ENCODE measurements around the gene PAN2.
"Not testable (repeated sequence)": the region's sequence is repeated elsewhere in the genome, so short reads cannot be mapped to it uniquely, and the experiment has no call there.

Gene PAN2

GRCh38 chr12:56333679-56334489, at the start of gene PAN2:
Gene PAN2, minus strand, starts transcription at chr12:56334000. Its CDS starts 906 bp downstream, at chr12:56333094.
- DNase-seq = peak; percentile 100

GRCh38 chr12:56382611-56383010, 48.8 kb upstream of the PAN2 start:
- no peak for DNase-seq

DNA sequence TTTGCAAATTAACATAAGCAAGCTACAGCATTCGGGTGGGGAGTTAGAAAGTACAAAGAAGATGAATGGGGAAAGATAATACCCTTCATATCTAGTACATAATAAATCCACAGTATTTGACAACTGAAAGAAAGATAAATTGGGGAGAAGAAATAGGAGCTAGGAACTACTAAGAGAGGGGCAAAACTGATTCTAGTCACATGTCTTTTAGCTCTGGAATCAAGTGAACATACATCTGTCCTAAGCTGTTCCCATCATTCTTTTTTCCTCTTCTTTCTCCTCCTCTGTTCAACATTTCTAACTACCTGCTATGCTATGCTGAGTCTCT, 44.2 kb upstream of the PAN2 start:
- no peak for DNase-seq

DNA sequence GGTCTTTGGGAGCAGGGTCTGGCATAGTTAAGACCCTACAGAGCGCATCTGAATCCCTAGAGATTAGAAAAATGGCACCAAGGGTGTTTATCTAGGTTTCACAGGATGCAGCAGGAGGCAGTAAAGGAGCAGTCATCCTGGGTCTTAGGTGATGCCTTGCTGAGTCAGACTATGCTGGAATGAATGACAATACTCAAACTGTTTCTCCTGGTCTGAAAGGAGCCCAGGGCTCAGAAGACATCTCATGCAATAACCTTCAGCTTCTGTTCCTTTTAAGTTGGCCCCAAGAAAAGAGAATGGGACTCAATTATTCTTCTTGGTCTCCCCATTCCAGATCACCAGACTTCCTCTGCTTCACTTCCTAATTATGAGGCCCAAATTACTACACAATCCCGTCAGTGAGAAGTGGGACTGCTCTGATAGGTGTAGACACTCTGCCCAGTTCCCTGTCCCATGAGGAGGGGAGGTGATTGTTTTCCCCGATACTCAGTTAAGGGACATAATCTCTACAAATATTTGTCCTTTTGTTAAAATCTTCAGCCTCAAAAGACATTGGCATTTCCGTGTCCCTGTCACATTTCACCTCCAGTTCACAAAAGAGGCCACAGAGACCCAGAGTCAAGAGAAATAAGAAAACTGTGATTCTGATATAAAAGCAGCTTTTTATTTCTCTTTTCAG, 43.6 kb upstream of the PAN2 start:
- peak; percentile 48 for DNase-seq

GRCh38 chr12:56375598-56376434, 42.0 kb upstream of the PAN2 start:
- no peak for DNase-seq

DNA sequence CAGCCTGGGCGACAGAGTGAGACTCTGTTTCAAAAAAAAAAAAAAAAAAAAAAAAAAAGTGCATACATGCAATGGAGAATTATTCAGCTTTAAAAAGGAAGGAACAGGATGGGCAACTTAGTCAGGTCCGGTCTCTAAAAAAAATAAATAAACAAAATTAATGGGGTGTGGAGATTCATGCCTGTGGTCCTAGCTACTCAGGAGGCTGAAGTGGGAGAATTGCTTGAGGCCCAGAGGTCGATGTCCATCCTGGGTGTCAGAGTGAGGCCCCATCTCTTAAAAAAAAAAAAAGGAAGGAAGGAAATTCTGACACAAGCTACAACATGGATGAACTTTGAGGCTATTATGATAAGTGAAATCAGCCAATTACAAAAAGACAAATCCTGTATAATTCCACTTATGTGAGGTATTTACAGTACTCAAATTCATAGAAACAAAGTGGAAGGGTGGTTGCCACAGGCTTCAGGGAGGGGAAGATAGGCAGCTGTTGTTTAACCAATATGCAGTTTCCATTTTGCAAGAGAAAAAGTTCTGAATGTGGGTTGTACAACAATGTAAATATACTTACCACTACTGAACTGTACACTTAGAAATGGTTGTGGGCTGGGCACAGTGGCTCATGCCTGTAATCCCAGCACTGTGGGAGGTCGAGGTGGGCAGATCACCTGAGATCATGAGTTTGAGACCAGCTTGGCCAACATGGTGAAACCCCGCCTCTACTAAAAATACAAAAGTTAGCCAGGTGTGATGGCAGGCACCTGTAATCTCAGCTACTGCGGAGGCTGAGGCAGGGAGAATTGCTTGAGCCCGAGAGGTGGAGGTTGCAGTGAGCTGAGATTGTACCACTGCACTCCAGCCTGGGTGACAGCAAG, 41.2 kb upstream of the PAN2 start:
- DNase-seq = no peak

GRCh38 chr12:56373515-56373914, 39.7 kb upstream of the PAN2 start:
- no peak for DNase-seq

DNA sequence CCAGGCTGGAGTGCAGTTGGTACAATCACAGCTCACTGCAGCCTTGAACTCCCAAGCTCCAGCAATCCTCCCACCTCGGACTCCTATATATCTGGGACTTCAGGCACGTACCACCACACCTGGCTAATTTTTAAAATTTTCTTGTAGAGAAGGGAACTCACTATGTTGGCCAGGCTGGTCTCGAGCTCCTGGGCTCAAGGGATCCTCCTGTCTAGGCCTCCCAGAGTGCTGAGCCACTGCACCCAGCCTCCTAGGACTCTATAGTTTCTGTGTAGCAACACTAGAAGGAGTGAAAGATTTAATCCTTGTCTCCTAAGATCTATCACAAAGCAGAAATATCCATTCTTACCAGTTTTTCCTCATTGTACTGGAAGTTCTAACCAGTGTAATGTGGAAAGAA, 33.1 kb upstream of the PAN2 start:
- no peak for DNase-seq

- no peak for DNase-seq
These were observed 28.6 kb upstream of the PAN2 start, which contains the start of gene APOF for GRCh38 chr12:56362130-56363059. Gene APOF, minus strand, starts transcription at chr12:56362857. Its CDS starts 112 bp downstream, at chr12:56362745.

DNA sequence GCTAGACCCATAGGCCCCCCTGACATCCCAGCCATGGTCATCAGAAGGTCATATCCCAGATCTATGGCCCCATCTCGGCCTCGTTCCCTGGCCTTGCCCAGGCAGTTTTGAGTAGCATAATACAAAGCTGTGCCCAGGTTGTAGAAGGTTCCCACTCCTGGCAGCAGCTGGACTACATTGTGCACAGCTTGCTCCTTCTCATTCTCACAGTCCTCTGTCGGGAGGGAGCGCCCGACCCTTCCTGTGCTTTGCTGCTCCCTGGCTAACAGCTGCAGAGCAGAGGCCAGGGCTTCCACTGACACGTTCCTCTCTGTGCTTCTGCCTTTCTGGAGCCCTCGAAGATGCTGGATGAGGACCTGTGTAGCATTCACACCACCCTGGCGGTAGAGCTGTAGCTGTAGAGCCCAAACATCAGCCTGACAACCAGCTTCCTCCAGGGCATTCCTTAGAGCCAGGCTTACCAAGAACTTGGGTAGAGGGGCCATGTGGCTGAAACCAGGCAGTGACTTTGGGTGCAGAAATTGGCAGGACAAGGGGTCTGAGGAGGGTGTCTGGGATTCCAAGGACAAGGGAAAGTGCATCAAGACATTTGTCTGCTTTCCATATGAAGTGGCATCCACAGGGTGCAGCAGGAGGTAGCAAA, 27.8 kb upstream of the PAN2 start:
- DNase-seq = no peak

- peak; percentile 100 for DNase-seq
These were observed 26.3 kb upstream of the PAN2 start, which contains the start of gene STAT2 for GRCh38 chr12:56359851-56360767. Gene STAT2, minus strand, starts transcription at chr12:56360107. Its CDS starts 3,536 bp downstream, at chr12:56356571.

GRCh38 chr12:56358836-56359532, 25.2 kb upstream of the PAN2 start:
- DNase-seq = peak; percentile 63

DNA sequence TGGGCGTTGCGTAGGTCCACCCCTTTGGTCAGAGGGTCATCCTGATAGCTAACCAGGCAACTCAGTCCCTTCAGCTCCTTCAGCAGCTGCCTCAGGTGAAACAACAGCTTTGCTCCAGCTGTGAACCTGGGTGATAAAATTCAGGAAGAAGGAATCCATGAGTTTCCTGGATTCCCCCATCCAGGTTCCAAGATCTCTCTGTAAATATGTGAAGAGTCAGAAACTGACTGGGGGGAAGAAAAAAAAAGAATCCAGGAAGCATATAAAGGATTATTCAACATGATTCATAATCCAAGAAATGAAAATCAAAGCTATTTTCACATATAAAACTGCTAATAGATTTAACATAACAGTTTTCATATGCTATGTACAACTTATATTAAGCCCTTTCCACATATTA, 17.5 kb upstream of the PAN2 start:
- DNase-seq = no peak

DNA sequence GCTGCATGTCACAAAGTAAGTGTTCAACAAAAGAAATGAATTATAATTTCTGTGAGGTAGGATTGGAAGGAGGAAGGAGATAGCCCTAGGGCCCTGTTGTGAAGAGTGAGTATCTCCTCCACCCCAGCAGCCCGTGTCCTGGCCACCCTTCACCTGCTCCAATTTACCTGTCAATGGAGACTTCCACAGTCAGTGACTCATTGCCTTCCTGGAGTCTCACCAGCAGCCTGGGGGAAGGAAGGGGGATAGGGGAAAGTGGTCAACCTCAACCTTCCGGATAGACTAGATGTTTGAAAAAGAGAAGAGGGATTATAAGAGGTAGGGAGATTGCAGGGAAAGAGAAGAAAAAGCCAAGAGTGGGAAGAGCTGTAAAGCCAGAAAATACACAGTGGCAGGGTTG, 16.9 kb upstream of the PAN2 start:
- no peak for DNase-seq

DNA sequence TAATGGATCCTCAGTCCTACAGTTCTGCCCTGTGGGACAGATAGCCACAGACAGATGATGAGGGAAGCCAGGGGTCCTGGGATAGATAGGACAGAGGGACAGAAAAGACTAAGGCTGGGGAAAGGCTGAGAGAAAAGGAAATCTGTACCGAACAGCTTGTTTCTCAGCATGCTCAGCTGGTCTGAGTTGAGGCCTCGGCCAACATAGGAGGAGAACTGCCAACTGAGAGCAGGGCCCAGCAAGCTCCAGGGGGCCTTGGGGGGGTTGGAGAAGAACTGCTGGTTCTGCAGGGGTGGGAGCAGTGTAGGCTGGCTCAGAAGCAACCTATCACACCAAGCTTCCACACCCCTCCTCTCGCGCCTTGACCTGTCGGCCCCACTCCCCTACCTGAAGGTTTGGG, 15.0 kb upstream of the PAN2 start:
- DNase-seq = no peak

- not testable (repeated sequence) for DNase-seq
These were observed 13.5 kb upstream of the PAN2 start for GRCh38 chr12:56347255-56347654.

DNA sequence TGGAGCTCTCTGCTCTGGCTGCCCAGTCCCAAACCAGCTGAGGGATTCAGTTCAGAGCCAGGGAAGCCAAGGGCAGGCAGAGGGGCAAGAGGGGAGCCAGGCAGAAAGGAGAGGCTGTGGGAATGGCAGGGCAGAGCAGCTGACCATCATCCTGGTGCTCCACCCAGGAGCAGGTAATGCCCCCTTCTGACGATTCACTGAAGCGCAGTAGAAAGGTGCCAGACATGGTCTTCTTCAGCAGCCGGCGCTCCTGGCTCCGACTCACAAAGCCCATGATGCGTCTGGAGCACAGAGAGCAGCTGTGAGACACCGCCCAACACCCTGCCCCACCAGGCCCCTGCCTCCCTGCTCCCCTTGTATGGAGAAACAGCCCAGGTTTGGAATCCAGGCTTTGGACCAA, 12.9 kb upstream of the PAN2 start:
- DNase-seq = no peak

- DNase-seq = not testable (repeated sequence)
These were observed 8.5 kb upstream of the PAN2 start for GRCh38 chr12:56342290-56342689.

- no peak for DNase-seq
These were observed 7.8 kb upstream of the PAN2 start for GRCh38 chr12:56341616-56342015.

All from NCI-H226 (cell line).